ENCODE results near the gene MYOT.

DNA sequence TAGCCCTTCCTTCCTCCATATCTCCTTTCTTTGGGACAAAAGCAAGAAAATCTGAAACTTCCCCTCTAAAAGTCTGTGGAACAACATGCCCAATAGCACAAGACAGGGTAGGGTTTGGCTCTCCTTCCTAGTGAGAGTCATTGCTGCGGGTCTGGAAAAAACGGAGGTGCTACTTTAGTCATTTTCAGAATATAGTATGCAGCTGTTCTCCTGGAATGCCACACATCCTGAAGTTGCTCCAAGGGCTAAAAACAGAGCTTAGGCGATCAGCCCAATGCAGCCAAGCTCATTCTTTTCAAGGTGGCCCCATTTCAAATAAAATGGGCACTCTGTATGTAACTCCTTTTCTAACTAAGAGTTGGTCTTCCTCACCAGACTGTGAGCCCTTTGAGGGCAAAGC, 39.5 kb upstream of the MYOT start:
- no peak for TF ChIP-seq POLR2A (IDR thresholded peaks at IDR 0.05; ENCODE audit: low read length)
- no peak for TF ChIP-seq GATA1 (IDR thresholded peaks at IDR 0.05; ENCODE audit: low read depth, low read length)
